ENCODE results near the gene GTPBP6.
"Not testable (repeated sequence)": the region's sequence is repeated elsewhere in the genome, so short reads cannot be mapped to it uniquely, and the experiment has no call there.

GTPBP6 gene

DNA sequence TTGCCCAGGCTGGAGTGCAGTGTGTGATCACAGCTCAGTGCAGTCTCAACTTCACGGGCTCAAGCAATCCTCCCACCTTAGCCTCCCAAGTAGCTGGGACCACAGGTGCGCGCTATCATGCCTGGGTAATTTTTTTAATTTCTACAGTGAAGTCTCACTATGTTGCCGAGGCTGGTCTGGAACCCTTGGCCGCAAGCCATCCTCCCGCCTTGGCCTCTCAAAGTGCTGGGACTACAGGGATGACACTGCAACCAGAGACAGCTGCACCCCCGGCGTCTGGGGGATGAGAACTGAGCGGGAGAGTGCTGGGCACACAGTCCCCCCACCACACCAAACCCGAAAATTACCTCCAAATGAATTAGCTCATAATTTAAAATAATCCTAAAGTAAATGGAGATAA is 33.1 kb upstream of the GTPBP6 start:
- no peak for DNase-seq (ENCODE audit: low spot score)

DNA sequence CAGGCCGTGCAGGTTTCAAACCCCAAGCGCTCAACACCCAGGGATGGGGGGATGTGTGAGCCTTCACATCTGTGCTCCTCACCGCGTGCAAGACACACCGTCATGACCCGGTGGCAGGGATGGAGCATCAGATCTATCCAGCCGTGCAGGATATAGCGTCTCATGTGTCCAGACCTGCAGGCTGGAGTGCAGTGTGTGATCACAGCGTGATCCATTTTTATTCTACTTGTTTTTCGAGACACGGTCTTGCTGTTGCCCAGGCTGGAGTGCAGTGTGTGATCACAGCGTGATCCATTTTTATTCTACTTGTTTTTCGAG is 32.7 kb upstream of the GTPBP6 start:
- DNase-seq (ENCODE audit: low spot score): not testable (repeated sequence)

DNA sequence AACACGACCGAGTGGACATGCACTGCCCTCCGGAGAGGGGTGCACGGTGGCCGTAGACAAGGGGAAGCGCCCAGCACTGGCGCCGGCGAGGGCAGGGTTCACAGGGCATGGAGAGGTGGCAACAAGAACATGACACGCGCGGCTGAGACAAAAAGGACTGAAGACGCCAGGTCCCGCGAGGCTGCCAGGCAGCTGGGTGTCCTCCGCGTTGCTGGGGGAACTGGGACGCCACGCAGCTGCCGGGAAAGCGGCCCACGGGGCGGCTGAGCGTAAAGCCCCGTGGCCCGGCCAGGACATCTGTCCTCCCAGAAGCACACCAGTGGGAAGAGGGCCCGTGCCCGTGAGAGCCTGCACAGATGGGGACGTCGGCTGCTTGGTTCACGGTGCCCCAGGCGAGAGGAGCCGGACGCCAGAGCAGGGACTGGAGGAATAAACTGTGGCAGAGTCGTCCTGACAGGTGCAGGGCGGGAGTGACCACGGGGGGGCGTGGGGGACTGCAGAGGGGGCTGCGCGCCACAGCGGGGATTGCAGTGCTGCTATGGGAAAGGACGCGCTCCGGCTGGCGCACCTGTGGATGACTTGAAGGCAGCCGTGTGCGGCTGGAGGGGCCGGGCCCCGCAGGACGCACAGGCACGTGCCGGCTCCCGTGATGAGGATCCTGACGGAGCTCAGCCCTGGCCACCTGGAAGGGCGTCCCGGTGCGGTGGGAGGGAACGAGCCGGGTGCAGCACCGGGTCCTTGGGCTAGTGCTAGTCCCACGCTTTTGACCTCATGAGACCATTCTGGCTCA is 32.1 kb upstream of the GTPBP6 start:
- DNase-seq (ENCODE audit: low spot score): no peak

DNA sequence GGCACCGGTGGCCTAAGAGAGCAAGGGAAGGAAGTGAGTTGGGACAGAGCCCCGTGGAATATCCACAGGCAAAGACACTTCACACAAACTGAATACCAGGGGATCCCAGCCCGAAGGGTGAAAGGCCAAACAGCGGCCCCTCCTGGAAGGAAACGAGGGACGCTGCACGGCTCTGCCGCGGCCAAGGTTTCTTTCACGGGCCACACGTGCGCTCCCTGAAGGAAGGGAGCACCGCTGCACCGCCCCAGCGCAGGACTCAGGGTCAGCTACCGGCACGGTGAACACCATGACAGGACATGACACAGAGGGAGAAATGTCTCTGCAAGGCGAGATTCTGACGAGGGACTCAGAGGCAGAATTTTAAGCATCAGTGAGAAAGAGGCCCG is 31.5 kb upstream of the GTPBP6 start:
- DNase-seq (ENCODE audit: low spot score): no peak

DNA sequence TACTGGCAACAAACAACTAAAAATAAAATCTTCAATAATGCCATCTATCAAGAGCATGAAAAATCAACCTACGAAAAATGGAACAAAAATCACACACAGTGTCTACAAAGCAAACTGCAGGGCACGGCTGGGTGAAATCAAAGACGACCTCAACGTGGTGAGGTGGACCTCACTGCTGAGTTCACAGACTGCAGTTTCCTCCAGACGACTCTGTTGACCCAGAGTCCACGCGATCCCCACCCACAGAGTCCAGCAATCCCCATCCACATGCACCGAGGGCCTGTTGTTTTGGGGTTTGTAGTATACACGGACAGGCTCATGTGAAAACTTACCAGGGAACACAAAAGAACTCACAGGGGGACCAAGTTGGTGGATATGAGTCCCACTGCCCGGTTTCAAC is 31.1 kb upstream of the GTPBP6 start:
- no peak for DNase-seq (ENCODE audit: low spot score)

DNA sequence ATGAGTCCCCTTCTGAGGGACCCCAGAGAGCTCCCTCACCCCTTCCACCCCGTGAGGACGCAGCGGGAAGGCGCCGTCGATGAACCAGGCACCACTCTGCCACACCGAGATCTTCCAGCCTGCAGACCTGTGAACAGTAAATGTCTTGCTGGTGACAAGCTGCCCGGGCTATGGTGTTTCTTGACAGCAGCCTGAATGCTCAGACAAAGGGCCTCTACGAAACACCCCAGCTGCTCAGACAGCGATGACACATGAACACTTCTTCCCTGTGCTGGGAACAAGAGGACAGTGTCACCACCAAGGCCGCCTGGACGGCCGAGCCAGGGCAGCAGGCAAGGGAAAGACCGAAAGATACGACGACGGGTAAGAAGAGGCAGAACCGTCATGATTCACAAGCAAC is 30.6 kb upstream of the GTPBP6 start:
- DNase-seq (ENCODE audit: low spot score): no peak

DNA sequence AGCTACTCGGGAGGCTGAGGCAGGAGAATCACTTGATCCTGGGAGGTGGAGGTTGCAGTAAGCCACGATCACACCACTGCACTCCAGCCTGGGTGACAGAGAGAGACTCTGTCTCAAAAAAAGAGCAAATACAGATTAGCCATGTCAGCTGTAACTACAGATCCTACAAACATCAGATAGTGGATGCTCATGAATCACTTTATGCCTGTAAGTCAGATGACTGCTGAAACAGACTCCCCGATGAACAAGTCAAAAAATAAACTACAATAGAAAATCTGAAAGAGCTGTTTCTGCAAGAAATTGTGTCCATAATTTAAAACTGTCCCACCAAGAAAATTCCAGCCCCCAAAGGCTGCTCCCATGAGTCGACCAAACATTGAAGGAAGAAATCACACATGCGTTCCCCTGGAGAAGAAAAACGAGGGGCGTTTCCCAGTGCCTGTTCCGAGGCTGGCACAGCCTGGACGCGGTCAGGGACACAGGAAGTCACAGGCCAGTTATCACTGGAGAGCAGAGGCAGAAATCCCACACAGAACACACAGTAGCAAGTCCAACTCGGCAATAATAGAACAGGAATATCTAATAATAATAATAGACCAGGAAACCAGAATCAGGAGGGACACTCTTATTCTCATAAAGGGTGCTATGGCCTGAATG is 30.0 kb upstream of the GTPBP6 start:
- DNase-seq (ENCODE audit: low spot score): no peak

DNA sequence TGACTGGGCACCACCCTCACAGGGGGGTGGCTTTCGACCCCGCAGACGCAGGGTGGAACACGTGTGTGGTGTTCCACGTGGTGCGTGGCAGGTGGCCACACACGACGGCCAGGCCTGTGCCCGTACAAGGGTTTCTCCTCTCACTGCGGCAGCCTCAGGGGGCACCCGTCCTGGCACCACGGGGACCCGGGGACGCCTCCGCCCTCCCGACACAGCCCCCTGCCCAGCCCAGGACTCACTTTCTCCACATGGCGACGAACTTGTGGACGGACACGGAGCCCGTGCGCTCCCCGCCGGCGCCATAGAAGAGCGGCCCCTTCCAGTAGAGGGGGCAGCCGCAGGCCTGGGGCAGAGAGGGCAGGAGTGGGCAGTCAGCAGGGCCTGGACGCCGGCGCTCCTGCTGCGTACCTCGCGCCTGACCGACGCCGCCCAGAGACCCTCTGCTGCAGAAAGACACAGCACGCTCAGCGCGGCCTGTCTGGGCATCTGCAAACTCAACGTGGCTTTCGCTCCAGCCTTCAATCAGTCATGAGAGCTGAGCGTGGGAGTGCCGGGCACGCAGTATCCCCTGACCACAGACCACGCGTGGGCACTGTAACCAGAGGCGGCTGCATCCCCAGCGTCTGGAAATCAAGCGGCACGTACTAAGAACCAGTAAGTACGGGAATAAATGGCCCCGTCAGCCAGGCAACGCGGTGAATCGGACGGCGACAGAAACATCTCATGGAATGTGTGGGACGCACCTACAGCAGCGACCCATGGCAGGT is 28.9 kb upstream of the GTPBP6 start:
- DNase-seq (ENCODE audit: low spot score): no peak

DNA sequence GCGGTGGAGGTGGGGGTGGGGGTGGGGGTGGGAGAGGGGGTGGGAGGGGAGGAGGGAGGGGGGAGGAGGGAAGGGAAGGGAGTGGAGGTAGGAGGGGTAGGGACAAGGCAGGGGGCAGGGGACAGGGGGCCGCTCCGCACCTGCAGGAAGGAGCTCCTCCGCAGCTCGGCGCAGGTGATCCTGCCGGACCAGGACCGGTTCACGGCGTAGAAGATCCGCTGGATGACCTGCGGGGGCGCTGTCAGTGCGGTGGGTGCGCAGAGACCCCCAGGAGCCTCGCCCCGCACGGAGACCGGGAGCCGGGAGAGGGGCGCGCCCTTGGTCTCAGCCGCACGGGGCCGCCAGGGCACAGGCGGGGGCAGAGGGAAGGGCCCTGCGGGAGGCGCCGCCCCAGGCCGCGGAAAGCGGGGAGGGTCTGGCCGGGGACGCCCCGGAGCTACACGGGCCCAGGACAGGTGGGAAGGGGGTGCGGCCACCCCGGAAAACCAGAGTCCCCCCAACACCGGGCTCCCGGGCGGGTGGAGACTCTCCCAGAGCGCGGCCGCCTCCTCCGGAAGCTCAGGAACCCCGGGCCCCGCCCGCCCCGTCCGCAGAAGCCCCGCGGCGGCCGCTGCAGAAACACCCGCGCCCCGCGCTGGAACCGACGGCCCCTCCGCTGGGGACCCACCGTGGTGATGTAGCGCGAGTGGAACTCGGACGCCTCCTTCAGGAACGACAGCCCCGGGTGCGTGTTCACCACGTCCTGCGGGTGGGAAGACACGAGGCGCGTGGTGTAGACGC is 27.6 kb upstream of the GTPBP6 start:
- DNase-seq (ENCODE audit: low spot score): no peak

DNA sequence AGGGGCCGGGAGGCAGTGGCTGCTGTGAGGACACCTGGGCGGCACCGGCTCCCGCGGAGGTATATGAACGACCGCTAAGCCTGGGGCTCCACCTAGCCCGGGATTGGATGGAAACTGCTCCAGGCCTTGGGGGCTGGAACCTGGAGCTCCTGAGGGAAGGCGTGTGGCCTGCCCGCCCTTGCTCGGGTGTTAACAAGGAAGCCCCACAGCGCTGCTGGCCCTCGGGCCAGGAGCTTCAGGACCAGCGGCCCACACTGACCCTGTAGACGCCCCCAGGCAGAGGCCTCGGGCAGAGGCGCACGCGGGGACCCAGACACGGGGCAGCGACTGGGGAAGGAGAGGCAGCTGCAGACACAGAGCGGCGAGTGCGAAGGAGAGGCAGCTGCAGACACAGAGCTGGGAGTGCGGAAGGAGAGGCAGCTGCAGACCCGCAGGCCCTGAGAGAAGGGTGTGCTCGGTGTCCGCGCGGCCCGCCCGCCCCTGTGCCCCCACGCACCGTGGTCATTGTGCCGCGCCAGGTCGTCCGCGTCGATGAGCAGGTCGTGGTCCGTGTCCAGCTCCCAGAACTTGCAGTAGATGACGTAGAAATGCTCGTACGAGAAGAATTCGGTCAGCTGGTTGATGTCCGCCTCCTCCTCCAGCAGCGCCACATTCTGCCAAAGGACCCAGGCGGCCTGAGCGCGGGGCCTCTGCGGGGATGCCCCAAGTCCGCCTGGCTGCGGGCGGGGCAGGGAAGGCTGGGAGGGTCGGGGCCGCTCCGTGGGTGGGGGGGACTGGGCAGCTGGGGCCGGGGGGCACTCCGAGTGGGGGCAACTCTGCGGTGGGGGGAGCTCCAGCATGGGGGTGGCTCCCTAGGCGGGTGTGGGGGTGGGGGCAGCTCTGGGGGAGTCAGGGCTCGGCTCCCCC is 26.7 kb upstream of the GTPBP6 start:
- no peak for DNase-seq (ENCODE audit: low spot score)

DNA sequence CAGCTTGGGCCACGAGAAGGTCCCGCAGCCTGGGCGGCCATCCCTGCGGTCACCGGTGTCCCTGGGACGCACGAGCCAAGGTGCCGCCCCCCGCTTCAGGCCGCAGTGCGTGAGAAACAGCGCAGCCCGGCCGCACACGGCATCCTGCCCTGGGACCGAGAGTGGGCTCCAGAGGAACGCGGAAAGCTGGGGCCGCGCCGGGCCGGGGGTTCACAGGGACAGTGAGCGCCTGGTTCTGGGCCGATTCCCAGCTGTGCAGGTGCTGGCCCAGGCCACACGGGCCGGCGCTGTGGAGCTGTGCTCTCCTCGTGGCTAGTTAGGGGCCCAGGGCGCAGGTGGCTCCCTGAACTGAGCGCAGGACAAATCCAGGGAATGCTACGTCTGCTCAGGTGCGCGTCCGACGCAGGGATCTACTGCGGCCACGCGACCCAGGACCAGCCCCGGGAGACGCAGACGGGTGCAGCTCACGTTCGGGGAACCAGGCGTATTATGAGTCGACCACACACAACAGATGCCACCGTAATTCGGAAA is 25.8 kb upstream of the GTPBP6 start:
- DNase-seq (ENCODE audit: low spot score): no peak

DNA sequence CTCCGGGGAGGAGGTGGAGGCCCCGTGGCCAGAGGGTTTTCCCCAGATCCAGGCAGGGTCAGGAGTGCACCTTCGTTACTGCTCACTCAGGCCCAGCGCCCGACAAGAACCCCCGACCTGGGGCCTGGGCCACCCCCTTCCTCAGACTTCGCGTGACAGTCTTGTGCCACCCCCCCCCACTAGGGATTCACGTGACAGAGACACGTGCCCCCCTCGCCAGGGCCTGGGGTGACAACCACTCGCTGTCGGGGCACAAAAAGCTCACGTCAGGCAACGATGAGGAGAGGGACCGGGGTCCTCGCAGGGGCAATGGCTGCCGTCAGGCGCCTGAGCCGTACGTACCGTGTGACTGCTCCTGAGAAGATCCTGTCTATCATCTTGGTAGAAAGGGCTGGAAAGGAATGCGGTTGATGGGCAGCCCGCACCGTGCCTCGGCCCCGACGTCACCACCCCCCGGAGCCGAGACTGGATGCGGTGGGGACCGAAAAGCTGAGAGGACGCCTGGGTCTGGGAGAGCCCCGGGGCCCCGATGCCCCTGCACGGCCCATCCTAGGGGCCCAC is 23.0 kb upstream of the GTPBP6 start:
- DNase-seq (ENCODE audit: low spot score): no peak

DNA sequence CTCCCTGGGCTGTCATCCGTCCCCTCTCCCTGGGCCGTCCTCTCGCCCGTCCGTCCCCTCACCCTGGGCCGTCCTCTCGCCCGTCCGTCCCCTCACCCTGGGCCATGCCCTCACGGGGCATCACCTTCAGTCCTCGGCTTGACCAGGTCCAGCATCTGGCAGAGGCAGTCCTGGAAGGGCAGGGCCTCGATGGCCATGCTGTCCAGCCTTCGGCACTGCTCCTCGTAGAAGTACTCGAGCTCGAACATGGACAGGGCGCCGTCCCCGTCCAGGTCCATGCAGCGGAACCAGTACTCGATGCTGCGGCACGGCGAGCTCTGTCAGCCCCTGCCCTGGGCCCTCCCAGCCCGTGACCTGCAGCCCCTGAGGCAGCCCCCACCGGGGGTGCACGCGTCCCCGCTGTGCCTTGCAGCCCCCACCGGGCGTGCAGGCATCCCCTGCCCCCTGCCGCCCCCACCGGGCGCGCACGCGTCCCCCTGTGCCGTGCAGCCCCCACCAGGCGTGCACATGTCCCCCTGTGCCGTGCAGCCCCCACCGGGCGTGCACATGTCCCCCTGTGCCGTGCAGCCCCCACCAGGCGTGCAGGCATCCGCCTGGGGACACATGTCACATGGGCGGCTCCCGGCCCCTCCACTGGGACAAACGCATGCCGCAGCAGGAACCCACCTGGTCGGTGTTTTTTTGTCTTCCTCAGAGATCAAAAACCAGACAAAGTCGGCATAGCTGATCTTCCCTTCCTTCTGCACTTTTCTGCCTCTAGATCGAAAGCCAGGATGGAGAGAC is 22.2 kb upstream of the GTPBP6 start:
- DNase-seq (ENCODE audit: low spot score): no peak

DNA sequence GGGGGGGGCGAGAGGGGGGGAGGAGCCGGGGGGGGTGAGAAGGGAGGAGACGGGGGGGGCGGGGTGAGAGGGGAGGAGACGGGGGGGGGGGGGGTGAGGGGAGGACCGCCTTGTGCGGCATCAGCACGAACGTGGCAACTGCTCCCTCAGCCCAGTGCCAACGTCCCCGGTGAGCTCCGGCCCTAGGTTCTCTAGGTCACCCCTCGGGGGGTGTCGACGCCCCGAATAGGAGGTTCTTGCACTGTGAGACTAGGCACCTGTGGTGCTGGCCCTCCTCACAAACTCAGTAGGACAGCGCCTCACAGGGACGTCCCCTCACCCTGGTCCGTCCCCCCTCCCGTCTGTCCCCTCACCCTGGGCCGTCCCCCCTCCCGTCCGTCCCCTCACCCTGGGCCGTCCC is 21.5 kb upstream of the GTPBP6 start:
- DNase-seq (ENCODE audit: low spot score): no peak

DNA sequence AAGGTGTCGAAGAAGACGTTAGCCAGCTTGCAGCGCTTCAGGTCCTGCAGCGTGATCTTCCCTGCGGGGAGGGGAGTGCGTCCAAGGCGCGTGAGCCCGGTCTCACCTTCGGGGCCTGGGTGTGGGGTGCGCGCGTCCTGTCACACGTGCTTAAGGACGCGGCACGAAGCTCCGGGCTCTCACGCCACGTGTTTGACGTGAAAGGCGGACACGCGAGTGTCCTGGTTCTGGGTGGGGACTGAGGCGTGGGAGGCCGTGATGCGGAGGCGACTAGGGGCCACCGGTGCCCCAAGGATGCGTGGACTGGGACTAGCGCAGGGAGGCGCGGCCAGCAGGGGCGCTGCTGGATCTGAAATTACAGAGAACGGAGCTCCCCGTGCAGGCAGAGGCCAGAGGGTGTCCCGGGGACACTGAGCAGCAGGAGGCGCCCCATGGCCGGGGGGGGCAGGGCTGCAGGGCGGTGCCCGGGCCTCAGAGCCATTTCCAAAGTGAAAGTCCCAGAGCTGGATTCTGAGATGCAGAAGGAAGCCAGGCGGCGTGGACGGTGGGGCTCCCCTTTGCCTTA is 20.3 kb upstream of the GTPBP6 start:
- no peak for DNase-seq (ENCODE audit: low spot score)

DNA sequence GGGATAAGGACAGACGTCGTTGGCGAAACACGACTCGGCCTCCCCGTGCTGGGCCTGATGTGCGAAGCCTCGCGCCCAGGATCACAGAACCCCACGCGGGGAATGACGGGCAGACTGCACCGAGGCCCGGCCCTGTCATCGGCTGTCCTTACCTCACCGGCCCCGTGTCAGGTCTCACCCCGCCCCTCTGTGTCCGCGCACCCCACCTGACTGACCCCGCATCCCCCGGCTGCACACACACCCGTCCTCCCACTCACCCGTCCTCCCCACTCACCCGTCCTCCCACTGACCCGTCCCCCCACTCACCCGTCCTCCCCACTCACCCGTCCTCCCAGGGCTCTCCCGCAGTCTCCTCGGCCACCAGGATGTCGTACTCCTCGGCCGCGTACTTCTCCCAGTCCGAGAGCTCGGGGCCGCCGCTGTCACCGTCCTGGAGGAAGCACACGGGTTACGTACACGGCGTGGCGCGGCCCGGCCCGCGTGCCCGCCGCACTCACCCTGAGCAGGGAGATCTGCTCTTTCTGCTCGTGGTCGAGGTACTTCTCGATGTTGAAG is 19.8 kb upstream of the GTPBP6 start:
- no peak for DNase-seq (ENCODE audit: low spot score)

DNA sequence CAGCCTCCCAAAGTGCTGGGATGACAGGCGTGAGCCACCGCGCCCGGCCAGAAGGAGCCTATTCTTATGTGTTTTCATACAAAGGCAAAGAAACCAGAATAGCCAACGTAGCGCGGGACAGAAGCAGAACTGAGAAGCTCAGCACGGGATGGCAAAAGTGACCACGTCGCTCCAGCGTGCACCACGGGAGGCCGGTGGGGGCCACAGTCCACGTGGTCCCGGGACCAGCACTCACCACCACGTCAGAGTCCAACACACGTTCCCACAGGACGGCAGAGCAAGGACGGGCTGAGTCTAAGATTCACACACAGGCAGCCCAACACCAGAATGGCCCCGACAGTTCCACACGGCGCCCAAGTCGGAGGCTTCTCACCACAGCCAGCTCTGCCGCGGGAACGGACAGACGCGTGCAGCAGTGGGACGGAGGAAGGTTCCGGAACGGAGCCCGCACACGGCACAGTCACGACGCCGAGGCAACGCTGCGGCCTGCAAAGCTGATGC is 18.8 kb upstream of the GTPBP6 start:
- DNase-seq (ENCODE audit: low spot score): no peak

DNA sequence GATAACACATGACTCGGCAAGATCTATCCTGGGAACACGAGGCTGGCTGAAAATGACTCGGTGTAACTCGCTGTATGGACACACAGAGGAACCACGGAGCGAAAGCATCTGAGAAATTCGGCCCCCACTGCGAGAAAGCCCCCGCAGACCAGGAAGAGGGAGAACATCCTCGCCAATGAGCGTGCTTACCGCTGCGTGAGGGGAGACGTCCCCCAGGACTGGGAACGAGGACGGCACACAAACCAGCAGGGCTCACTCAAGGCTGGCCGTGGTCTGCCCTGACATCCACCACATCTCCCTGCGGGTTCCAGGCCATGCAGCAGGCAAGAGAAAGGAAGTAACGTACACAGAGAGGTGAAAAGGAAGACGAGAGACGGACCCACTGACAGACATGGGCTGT is 17.6 kb upstream of the GTPBP6 start:
- DNase-seq (ENCODE audit: low spot score): no peak

DNA sequence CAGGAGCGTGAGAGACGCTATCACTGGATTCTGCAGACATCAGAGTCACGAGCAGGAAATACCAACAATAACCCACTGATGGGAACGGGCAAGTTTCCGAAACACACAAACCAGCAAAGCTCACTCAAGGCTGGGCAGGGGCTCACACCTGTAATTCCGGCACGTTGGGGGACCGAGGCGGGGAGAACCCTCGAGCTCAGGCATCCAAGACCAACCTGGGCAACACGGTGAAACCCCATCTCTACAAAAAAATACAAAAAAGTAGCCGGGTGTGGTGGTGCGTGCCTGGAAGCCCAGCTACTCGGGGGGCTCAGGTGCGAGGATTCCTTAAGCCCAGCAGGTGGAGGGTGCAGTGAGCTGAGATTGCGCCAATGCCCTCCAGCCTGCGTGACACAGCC is 17.2 kb upstream of the GTPBP6 start:
- no peak for DNase-seq (ENCODE audit: low spot score)

Data from hematopoietic multipotent progenitor cell treated with erythropoietin and hydrocortisone succinate and interleukin-3 and kit ligand, for 15 days (in vitro differentiated cells).